ENCODE data around the gene SMAD3. TPM values are rescaled to one million over a fixed set of nuclear protein-coding genes. Genes with fewer than 3 reads are reported as not detected.

Gene SMAD3
- total RNA-seq, 6 experiments from 2014 or later = 9.2 to 34.0 (median 14.4) TPM

DNA sequence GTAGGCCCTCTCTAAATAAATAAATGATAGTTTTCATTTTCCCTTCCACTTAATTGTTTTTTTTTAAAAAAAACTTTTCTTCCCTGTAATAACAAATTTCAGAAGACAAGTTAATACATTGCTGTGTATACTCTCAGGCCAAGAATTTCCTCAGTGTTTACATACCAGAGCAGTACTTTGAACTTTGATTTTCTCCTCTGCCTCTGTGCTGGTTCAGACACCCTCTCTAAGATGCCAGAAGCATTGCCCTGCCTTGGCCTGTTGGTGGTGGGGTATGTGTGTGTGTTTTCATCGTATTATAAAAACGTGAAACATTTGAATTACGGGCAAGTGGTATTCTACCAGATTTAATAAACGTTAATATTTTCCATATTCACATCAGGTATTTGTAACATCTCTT is 70.1 kb downstream of the SMAD3 start:
- WGBS (ENCODE audit: insufficient coverage, low coverage, low lambda C conversion rate, missing lambda C conversion rate) = 16% methylated on average over 4 of the region's 4 CpGs
- no peak for DNase-seq
- intact Hi-C loops (cut with DNase I) = no loop called here
- TF ChIP-seq CTCF (IDR thresholded peaks at IDR 0.05) (peak in 2 of 4 donors; percentile 16 to 26), POLR2A (IDR thresholded peaks at IDR 0.05) (no peak)
- no peak overlapping the region for H3K4me3 ChIP-seq
- peak; percentile 75 to 88 (median 82) for ATAC-seq
- no peaks in the 10 kb centered on the region for H3K9me3 ChIP-seq
- H3K27ac ChIP-seq = peak overlapping the region; percentile 70 to 85 (median 77)
- no peaks in the 10 kb centered on the region for H3K27me3 ChIP-seq
- H3K36me3 ChIP-seq = no peaks in the 10 kb centered on the region
- H3K4me1 ChIP-seq = peaks cover 0 to 66% (median 33%) of the 10 kb centered on the region in 4 donors

- DNase-seq (no peak), ATAC-seq (no peak)
- Histone ChIP-seq H3K27me3 (no peaks in the 10 kb centered on the region), H3K4me1 (peaks cover 0 to 66% (median 33%) of the 10 kb centered on the region in 4 donors), H3K9me3 (no peaks in the 10 kb centered on the region), H3K4me3 (no peak overlapping the region), H3K27ac (no peak overlapping the region), H3K36me3 (no peaks in the 10 kb centered on the region)
- intact Hi-C loops (cut with DNase I) = no loop called here
- no peak for TF ChIP-seq CTCF (IDR thresholded peaks at IDR 0.05)
- 89% methylated on average over 3 of the region's 3 CpGs for WGBS (ENCODE audit: insufficient coverage, low coverage, low lambda C conversion rate, missing lambda C conversion rate)
Observed at GRCh38 chr15:67136802-67137201, 71.4 kb downstream of the SMAD3 start.

GRCh38 chr15:67137319-67137718 is 71.9 kb downstream of the SMAD3 start:
- Histone ChIP-seq H3K27ac (no peak overlapping the region), H3K4me3 (no peak overlapping the region), H3K9me3 (no peaks in the 10 kb centered on the region), H3K36me3 (no peaks in the 10 kb centered on the region), H3K4me1 (peaks cover 0 to 62% (median 32%) of the 10 kb centered on the region in 4 donors), H3K27me3 (no peaks in the 10 kb centered on the region)
- no peak for ATAC-seq
- no peak for DNase-seq
- intact Hi-C loops (cut with DNase I) = no loop called here
- TF ChIP-seq POLR2A (IDR thresholded peaks at IDR 0.05) (no peak), CTCF (IDR thresholded peaks at IDR 0.05) (no peak)
- 100% methylated on average over 1 of the region's 1 CpG for WGBS (ENCODE audit: insufficient coverage, low coverage, low lambda C conversion rate, missing lambda C conversion rate)

DNA sequence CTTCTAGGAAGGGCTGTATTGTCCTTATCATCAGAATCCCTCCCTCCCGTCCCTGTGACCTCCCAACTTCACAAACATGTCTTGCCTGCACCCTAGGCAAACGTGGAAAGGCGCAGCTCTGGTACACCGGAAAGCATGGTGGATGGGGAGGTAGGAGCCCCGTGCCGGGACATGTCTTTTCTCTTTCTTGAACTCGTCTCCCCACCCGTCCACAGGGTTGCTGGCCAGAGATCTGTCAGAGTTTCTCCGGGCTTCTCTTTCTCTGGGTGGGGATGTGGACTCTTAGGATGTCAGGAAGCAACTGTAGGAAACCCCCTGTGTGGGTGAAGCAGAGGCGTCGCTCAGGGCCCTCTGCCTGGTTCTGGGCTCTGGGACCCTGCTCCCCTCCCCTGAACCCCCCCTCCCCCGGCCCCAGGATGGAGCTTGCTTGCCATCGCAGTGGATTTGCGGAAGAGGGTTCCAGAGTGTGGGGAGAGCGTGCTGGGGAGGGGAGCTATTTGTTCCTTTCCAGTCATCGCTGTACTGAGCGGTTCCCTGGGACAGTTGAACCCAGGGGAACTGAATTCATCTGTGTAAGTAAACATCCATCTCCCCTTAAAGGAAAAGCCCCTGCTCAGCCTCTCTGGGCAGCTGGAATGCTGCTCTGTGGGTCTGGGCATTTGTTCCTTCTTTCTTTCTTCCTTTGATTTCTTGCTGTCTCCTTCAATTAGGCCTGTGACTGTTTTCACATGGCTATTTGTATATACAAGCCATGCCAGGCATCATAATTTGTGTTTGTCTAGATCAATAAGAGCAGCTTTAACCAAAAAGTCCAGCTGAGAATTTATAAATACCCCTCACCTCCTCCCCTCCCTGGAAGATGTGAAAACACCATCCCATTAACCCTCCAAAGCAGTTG is 72.8 kb downstream of the SMAD3 start:
- TF ChIP-seq POLR2A (IDR thresholded peaks at IDR 0.05) (no peak), CTCF (IDR thresholded peaks at IDR 0.05) (no peak)
- ATAC-seq = no peak
- Histone ChIP-seq H3K27ac (no peak overlapping the region), H3K4me3 (no peak overlapping the region), H3K27me3 (no peaks in the 10 kb centered on the region), H3K36me3 (no peaks in the 10 kb centered on the region), H3K4me1 (peaks cover 0 to 53% (median 28%) of the 10 kb centered on the region in 4 donors), H3K9me3 (no peaks in the 10 kb centered on the region)
- intact Hi-C loops (cut with DNase I) = no loop called here
- no peak for DNase-seq
- WGBS (ENCODE audit: insufficient coverage, low coverage, low lambda C conversion rate, missing lambda C conversion rate) = 60% methylated on average over 12 of the region's 17 CpGs
